AG04450 (cell line): ENCODE data around the gene SPDYE6. TPM values are rescaled to one million over a fixed set of nuclear protein-coding genes. Genes with fewer than 3 reads are reported as not detected.

Experiments
- CTCF ChIA-PET: fragments of 300-600, 350-600 bp; formaldehyde crosslinking; extraction: SDS; loops from one replicate; lab custom pipeline; 2022; ENCODE audit warnings: antibody characterized with exemption, inconsistent platforms; lab: Charles Lee
- POLR2A ChIA-PET: fragments of 350-600 bp; formaldehyde crosslinking; extraction: SDS; loops from one replicate; lab custom pipeline; 2021; ENCODE audit warnings: antibody characterized with exemption, inconsistent platforms; lab: Yijun Ruan, JAX
- DNase-seq: peaks from one replicate; pipeline ENCODE4 v3.0.0-alpha.2; 2011; ENCODE audit warnings: low read depth, low spot score
- H3K27ac ChIP-seq: one replicate; pipeline ENCODE4 v1.5.1; 2012; ENCODE audit warnings: low read depth, low read length, control low read depth
- H3K27me3 ChIP-seq: one replicate; pipeline ENCODE4 v1.6.0; 2012; ENCODE audit warnings: low read length; ENCODE audit not compliant: control insufficient read depth, insufficient read depth
- H3K4me3 ChIP-seq: 2 replicates; pipeline ENCODE4 v1.5.1; 2011; ENCODE audit warnings: mild to moderate bottlenecking, low read depth, low read length, control low read depth
- H3K9me3 ChIP-seq: 2 replicates; pipeline ENCODE4 v1.5.1; 2012; ENCODE audit warnings: low read length; ENCODE audit not compliant: control insufficient read depth, insufficient read depth
- polyA plus RNA-seq: library from polyadenylated mRNA; depleted of rRNA; stranded (reverse); fragments of >200 nt; gene quantifications from 2 replicates; pipeline ENCODE4 v1.2.3, GENCODE V29; 2011
- TF ChIP-seq, protein P1 (sequence below): IDR thresholded peaks from 2 replicates; pipeline ENCODE4 v1.5.1; 2011; ENCODE audit warnings: low read depth, low read length, control low read depth, inconsistent platforms

The SPDYE6 gene
- polyA plus RNA-seq, 1 experiment = not detected

DNA sequence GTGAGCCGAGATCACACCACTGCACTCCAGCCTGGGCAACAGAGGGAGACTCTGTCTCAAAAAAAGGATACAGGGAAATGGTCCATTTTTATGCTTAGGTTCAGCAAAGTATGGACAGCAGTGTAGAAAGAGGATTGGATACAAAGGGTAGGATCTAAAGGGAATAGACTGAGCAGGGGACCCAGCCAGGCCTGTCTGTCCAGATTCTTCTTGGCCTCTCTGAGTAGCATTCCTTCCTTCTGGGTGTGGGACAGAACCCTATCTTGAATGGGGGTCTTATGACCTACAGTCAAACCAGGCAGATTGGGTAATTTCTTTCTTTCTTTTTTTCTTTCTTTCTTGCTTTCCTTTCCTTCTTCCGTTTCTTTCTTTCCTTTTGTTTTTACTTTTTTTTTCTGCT, 43.9 kb downstream of the SPDYE6 start:
- no peak for DNase-seq
- ChIA-PET CTCF (no interaction called here), POLR2A (no interaction called here)
- Histone ChIP-seq H3K27ac (no peak overlapping the region), H3K27me3 (no peaks in the 10 kb centered on the region), H3K4me3 (no peak overlapping the region), H3K9me3 (no peaks in the 10 kb centered on the region)
- TF ChIP-seq, protein P1, sequence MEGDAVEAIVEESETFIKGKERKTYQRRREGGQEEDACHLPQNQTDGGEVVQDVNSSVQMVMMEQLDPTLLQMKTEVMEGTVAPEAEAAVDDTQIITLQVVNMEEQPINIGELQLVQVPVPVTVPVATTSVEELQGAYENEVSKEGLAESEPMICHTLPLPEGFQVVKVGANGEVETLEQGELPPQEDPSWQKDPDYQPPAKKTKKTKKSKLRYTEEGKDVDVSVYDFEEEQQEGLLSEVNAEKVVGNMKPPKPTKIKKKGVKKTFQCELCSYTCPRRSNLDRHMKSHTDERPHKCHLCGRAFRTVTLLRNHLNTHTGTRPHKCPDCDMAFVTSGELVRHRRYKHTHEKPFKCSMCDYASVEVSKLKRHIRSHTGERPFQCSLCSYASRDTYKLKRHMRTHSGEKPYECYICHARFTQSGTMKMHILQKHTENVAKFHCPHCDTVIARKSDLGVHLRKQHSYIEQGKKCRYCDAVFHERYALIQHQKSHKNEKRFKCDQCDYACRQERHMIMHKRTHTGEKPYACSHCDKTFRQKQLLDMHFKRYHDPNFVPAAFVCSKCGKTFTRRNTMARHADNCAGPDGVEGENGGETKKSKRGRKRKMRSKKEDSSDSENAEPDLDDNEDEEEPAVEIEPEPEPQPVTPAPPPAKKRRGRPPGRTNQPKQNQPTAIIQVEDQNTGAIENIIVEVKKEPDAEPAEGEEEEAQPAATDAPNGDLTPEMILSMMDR = no peak

DNA sequence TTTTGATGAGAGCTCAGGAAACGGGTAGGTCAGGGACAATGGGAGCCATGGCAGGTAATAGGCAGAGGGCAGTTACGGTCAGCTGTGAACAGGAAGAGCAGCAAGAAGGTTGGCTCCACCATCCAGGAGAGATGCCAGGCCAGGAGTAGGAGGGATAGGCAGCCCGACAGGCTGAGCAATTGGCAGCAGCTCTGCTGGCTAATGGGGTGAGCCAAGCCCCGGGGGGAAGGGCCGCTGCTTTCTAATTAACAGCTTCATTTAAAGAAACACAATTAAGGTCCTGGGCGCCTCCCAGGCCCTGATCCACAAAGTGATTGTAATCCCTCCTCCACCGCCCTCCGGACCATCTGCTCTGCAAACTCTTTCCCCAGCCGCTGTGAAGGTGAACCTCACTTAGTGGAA, 45.8 kb downstream of the SPDYE6 start:
- CTCF ChIA-PET = no interaction called here
- POLR2A ChIA-PET = no interaction called here
- no peaks in the 10 kb centered on the region for H3K9me3 ChIP-seq
- TF ChIP-seq, protein P1 = no peak
- no peak overlapping the region for H3K27ac ChIP-seq
- DNase-seq = no peak
- H3K4me3 ChIP-seq = no peak overlapping the region
- H3K27me3 ChIP-seq = no peaks in the 10 kb centered on the region

DNA sequence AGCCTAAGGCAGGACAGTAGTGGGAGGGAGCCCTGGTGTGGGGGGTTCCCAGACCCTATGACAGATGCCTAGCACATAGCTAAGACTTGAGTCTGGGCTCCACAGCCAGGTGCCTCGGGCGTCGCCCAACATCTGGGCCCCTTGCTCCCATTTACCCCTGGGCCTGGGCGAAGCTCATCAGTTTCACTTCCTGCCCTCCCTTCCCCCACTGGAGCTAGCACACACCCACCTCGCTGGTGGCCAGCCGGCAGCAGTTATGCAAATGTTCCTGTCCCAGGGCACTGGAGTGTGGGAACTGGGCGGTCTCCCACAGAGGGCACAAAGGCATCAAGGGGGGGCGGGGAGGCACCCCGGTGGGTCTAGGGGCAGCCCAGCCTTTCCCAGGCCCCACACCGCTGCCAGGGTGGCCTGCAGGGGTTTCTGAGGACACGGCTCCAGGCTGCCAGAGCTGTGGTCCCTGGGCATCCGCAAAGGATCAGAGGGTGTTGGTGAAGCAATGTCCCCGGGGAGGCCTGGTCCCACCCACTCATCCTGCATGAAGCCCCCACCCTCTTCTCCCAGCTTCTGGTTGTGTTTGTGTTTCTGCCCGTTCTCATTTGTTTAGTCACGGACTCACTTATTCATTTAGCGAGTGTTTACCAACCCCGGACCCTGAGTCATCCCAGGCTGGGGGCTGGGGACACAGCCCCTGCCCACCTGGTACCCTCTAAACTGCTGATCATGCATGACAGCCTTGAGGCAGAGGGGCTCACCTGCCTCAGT, 49.1 kb downstream of the SPDYE6 start:
- TF ChIP-seq, protein P1 = no peak
- ChIA-PET POLR2A (interaction anchor here (0.9 to 1.3 kb wide), 2 partner anchors 20 to 56 kb away, joined by 3 read pairs; partner anchors contain the start of gene SH2B2), CTCF (no interaction called here)
- Histone ChIP-seq H3K4me3 (0 out of 2 replicates have a peak overlapping the region, but pooled peaks have one; percentile 10), H3K9me3 (no peaks in the 10 kb centered on the region), H3K27me3 (no peaks in the 10 kb centered on the region), H3K27ac (peak overlapping the region; percentile 3)
- DNase-seq = peak; percentile 21

DNA sequence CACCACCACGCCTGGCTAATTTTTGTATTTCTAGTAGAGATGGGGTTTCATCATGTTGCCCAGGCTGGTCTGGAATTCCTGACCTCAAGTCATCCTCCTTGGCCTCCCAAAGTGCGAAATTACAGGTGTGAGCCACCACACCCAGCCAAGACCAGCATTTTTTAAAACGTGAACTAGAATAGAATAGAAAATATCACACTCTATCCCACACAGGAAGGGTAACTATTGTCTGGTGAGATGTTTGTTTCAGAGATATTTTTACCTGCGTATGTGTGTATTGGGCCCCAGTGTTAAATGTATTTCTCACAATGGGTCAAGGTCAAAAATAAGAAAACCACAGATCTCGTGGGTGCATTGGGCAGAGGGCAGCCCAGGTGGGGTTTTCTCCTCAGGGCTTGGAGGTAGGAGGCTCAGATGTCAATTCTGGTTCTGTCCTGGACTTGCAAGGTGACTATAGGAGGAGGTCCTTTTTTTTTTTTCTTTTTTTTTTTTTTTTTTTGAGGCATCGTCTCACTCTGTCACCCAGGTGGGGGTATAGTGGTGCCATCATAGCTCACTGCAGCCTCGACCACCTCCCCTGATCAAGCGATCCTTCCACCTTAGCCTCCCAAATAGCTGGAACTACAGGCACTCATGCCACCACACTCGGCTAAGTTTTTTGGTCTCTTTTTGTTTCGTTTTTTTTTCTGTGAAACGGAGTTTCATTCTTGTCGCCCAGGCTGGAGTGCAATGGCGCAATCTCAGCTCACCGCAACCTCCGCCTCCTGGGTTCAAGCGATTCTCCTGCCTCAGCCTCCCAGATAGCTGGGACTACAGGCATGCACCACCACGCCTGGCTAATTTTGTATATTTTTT, 50.6 kb downstream of the SPDYE6 start:
- CTCF ChIA-PET = interaction anchor here (1.0 kb wide), 1 partner anchor 33 kb away, joined by 3 read pairs; no protein-coding TSS in a partner anchor

More for the DNA sequence above, 50.6 kb downstream of the SPDYE6 start:
- Histone ChIP-seq H3K4me3 (no peak overlapping the region), H3K27me3 (no peaks in the 10 kb centered on the region), H3K9me3 (no peaks in the 10 kb centered on the region), H3K27ac (no peak overlapping the region)
- TF ChIP-seq, protein P1 = no peak
- DNase-seq = no peak
- POLR2A ChIA-PET = no interaction called here
